Suprapubic skin (tissue), 3 donors: ENCODE data around the gene OPN1MW2.
"Not testable (repeated sequence)": the region's sequence is repeated elsewhere in the genome, so short reads cannot be mapped to it uniquely, and the experiment has no call there.

ENCODE experiments used
- CTCF ChIP-seq, 2 donors: fragments of 200-600 bp in 1 of 2; fragments of 450-650 bp in 1 of 2; sonication (generic) in 1 of 2; IDR thresholded peaks; one replicate each; pipeline ENCODE4 v1.5.1; 2016 to 2019; ENCODE audit warnings: antibody characterized with exemption in 2 of 2, mild to moderate bottlenecking in 1 of 2, moderate library complexity in 1 of 2
- EP300 ChIP-seq: sonication (generic); formaldehyde crosslinking; IDR thresholded peaks from one replicate; pipeline ENCODE4 v1.6.1; 2017; ENCODE audit warnings: antibody characterized with exemption

GRCh38 chrX:154211057-154211456 lies 8.5 kb upstream of the OPN1MW2 start:
- TF ChIP-seq CTCF (IDR thresholded peaks at IDR 0.05); EP300: not testable (repeated sequence)
